Activated CD8-positive, alpha-beta T cell treated with anti-CD3 and anti-CD28 coated beads, Interleukin-2, amount 10 ng/mL, durations not matched to agents 7 days and 5 days (primary cell): ENCODE measurements around the gene CCM2L. TPM values are rescaled to one million over a fixed set of nuclear protein-coding genes. Genes with fewer than 3 reads are reported as not detected.

Experiments used
- ATAC-seq: fragments of 150-1000 bp; cut with Tn5 transposase; one replicate; pipeline ENCODE4 v1.10.0; 2021; ENCODE audit warnings: moderate library complexity
- CTCF ChIA-PET: fragments of 350-600 bp; sonication (Branson Sonifier 250); formaldehyde crosslinking; loops from one replicate; lab custom pipeline; 2021; ENCODE audit warnings: antibody characterized with exemption; lab: Charles Lee
- POLR2A ChIA-PET: fragments of 350-600 bp; sonication (Branson Sonifier 250); formaldehyde crosslinking; loops from one replicate; lab custom pipeline; 2021; ENCODE audit warnings: antibody characterized with exemption; lab: Charles Lee
- DNase-seq: peaks from one replicate; pipeline ENCODE4 v3.0.0-alpha.2; 2020
- H3K27ac Mint-ChIP-seq: one replicate; pipeline ENCODE4 v1.8.0; 2021; ENCODE audit warnings: mild to moderate bottlenecking, mixed read lengths
- H3K27me3 Mint-ChIP-seq: one replicate; pipeline ENCODE4 v1.8.0; 2021; ENCODE audit warnings: low read depth, mixed read lengths
- H3K36me3 Mint-ChIP-seq: one replicate; pipeline ENCODE4 v1.8.0; 2021; ENCODE audit warnings: low read depth, mixed read lengths
- H3K4me1 Mint-ChIP-seq: one replicate; pipeline ENCODE4 v1.8.0; 2021; ENCODE audit warnings: low read depth, mixed read lengths
- H3K4me3 Mint-ChIP-seq: one replicate; pipeline ENCODE4 v1.8.0; 2021; ENCODE audit warnings: mild to moderate bottlenecking, mixed read lengths
- H3K9me3 Mint-ChIP-seq: one replicate; pipeline ENCODE4 v1.8.0; 2022; ENCODE audit warnings: mixed read lengths; ENCODE audit not compliant: insufficient read depth
- total RNA-seq, 2 experiments: library from RNA; stranded (reverse); gene quantifications; one replicate each; pipeline ENCODE4 v1.2.3, GENCODE V29; 2021

The CCM2L gene
- total RNA-seq, 2 experiments from 2014 or later: not detected

GRCh38 chr20:32067234-32067821 lies 57.1 kb downstream of the CCM2L start:
- no peak for ATAC-seq
- H3K27me3 Mint-ChIP-seq: peaks cover 17% of the 10 kb centered on the region
- CTCF ChIA-PET: no interaction called here
- no peak overlapping the region for H3K27ac Mint-ChIP-seq
- H3K4me1 Mint-ChIP-seq: peaks cover 6% of the 10 kb centered on the region
- H3K9me3 Mint-ChIP-seq: no peaks in the 10 kb centered on the region
- H3K36me3 Mint-ChIP-seq: no peaks in the 10 kb centered on the region
- no peak overlapping the region for H3K4me3 Mint-ChIP-seq
- DNase-seq: no peak
- POLR2A ChIA-PET: no interaction called here

- ATAC-seq (no peak), DNase-seq (no peak)
- Mint-ChIP-seq H3K9me3 (no peaks in the 10 kb centered on the region), H3K4me1 (no peaks in the 10 kb centered on the region), H3K36me3 (no peaks in the 10 kb centered on the region), H3K27me3 (peaks cover 15% of the 10 kb centered on the region), H3K4me3 (no peak overlapping the region), H3K27ac (no peak overlapping the region)
- ChIA-PET POLR2A (no interaction called here), CTCF (no interaction called here)
These were observed 57.9 kb downstream of the CCM2L start for GRCh38 chr20:32068174-32068573.

- POLR2A ChIA-PET: no interaction called here
- Mint-ChIP-seq H3K27ac (no peak overlapping the region), H3K4me3 (no peak overlapping the region), H3K36me3 (no peaks in the 10 kb centered on the region), H3K9me3 (no peaks in the 10 kb centered on the region), H3K4me1 (no peaks in the 10 kb centered on the region), H3K27me3 (peaks cover 15% of the 10 kb centered on the region)
- CTCF ChIA-PET: no interaction called here
- no peak for DNase-seq
- no peak for ATAC-seq
These were observed 59.5 kb downstream of the CCM2L start for GRCh38 chr20:32069711-32070110.

- H3K36me3 Mint-ChIP-seq: no peaks in the 10 kb centered on the region
- H3K4me1 Mint-ChIP-seq: no peaks in the 10 kb centered on the region
- POLR2A ChIA-PET: no interaction called here
- no peak overlapping the region for H3K27ac Mint-ChIP-seq
- peaks cover 15% of the 10 kb centered on the region for H3K27me3 Mint-ChIP-seq
- H3K9me3 Mint-ChIP-seq: no peaks in the 10 kb centered on the region
- ATAC-seq (no peak), DNase-seq (no peak)
- H3K4me3 Mint-ChIP-seq: no peak overlapping the region
- CTCF ChIA-PET: no interaction called here
These were observed 60.0 kb downstream of the CCM2L start for GRCh38 chr20:32070282-32070681.

GRCh38 chr20:32070690-32071213 lies 60.5 kb downstream of the CCM2L start:
- POLR2A ChIA-PET: no interaction called here
- Mint-ChIP-seq H3K36me3 (no peaks in the 10 kb centered on the region), H3K27me3 (peaks cover 18% of the 10 kb centered on the region), H3K4me3 (no peak overlapping the region), H3K27ac (no peak overlapping the region), H3K4me1 (no peaks in the 10 kb centered on the region), H3K9me3 (no peaks in the 10 kb centered on the region)
- DNase-seq: no peak
- CTCF ChIA-PET: interaction anchor here (1.2 kb wide), 1 partner anchor 39 kb away, joined by 3 read pairs; no protein-coding TSS in a partner anchor
- no peak for ATAC-seq

- ChIA-PET POLR2A (no interaction called here), CTCF (interaction anchor here (1.2 kb wide), 1 partner anchor 39 kb away, joined by 3 read pairs; no protein-coding TSS in a partner anchor)
- DNase-seq: no peak
- Mint-ChIP-seq H3K4me3 (no peak overlapping the region), H3K4me1 (no peaks in the 10 kb centered on the region), H3K9me3 (no peaks in the 10 kb centered on the region), H3K27me3 (peaks cover 15% of the 10 kb centered on the region), H3K36me3 (no peaks in the 10 kb centered on the region), H3K27ac (no peak overlapping the region)
- ATAC-seq: no peak
These were observed 61.3 kb downstream of the CCM2L start for GRCh38 chr20:32071395-32072167.

GRCh38 chr20:32072168-32072750 lies 62.0 kb downstream of the CCM2L start:
- Mint-ChIP-seq H3K4me3 (no peak overlapping the region), H3K4me1 (no peaks in the 10 kb centered on the region), H3K27me3 (peaks cover 12% of the 10 kb centered on the region), H3K9me3 (no peaks in the 10 kb centered on the region), H3K36me3 (no peaks in the 10 kb centered on the region), H3K27ac (no peak overlapping the region)
- no peak for ATAC-seq
- POLR2A ChIA-PET: no interaction called here
- CTCF ChIA-PET: no interaction called here
- DNase-seq: no peak

- H3K36me3 Mint-ChIP-seq: no peaks in the 10 kb centered on the region
- no peak for DNase-seq
- ChIA-PET POLR2A (interaction anchor here (0.6 kb wide), 1 partner anchor 38 kb away, joined by 4 read pairs; no protein-coding TSS in a partner anchor), CTCF (no interaction called here)
- no peak for ATAC-seq
- no peaks in the 10 kb centered on the region for H3K4me1 Mint-ChIP-seq
- peaks cover 12% of the 10 kb centered on the region for H3K27me3 Mint-ChIP-seq
- no peaks in the 10 kb centered on the region for H3K9me3 Mint-ChIP-seq
- no peak overlapping the region for H3K27ac Mint-ChIP-seq
- H3K4me3 Mint-ChIP-seq: no peak overlapping the region
These were observed 65.3 kb downstream of the CCM2L start for GRCh38 chr20:32075534-32075933.

- ChIA-PET CTCF (no interaction called here), POLR2A (no interaction called here)
- Mint-ChIP-seq H3K27me3 (peaks cover 12% of the 10 kb centered on the region), H3K9me3 (no peaks in the 10 kb centered on the region), H3K4me1 (no peaks in the 10 kb centered on the region), H3K36me3 (no peaks in the 10 kb centered on the region), H3K27ac (no peak overlapping the region), H3K4me3 (no peak overlapping the region)
- no peak for DNase-seq
- no peak for ATAC-seq
These were observed 67.0 kb downstream of the CCM2L start for GRCh38 chr20:32077190-32077589.

- no peak overlapping the region for H3K27ac Mint-ChIP-seq
- ChIA-PET CTCF (no interaction called here), POLR2A (no interaction called here)
- H3K27me3 Mint-ChIP-seq: peaks cover 14% of the 10 kb centered on the region
- H3K9me3 Mint-ChIP-seq: no peaks in the 10 kb centered on the region
- DNase-seq: no peak
- no peaks in the 10 kb centered on the region for H3K36me3 Mint-ChIP-seq
- no peaks in the 10 kb centered on the region for H3K4me1 Mint-ChIP-seq
- no peak overlapping the region for H3K4me3 Mint-ChIP-seq
- ATAC-seq: no peak
These were observed 68.1 kb downstream of the CCM2L start for GRCh38 chr20:32078322-32078721.

GRCh38 chr20:32078791-32079190 lies 68.6 kb downstream of the CCM2L start:
- ATAC-seq: no peak
- Mint-ChIP-seq H3K36me3 (no peaks in the 10 kb centered on the region), H3K9me3 (no peaks in the 10 kb centered on the region), H3K27ac (no peak overlapping the region), H3K4me3 (no peak overlapping the region), H3K27me3 (peaks cover 14% of the 10 kb centered on the region), H3K4me1 (no peaks in the 10 kb centered on the region)
- ChIA-PET CTCF (no interaction called here), POLR2A (no interaction called here)
- no peak for DNase-seq

- Mint-ChIP-seq H3K4me1 (no peaks in the 10 kb centered on the region), H3K9me3 (no peaks in the 10 kb centered on the region), H3K27me3 (peaks cover 16% of the 10 kb centered on the region), H3K36me3 (no peaks in the 10 kb centered on the region), H3K27ac (no peak overlapping the region), H3K4me3 (no peak overlapping the region)
- ATAC-seq (no peak), DNase-seq (no peak)
- ChIA-PET POLR2A (no interaction called here), CTCF (interaction anchor here (3.0 kb wide), 1 partner anchor 11 kb away, joined by 9 read pairs; no protein-coding TSS in a partner anchor)
These were observed 69.4 kb downstream of the CCM2L start for GRCh38 chr20:32079655-32080109.
